Ascending aorta (tissue), 2 donors: ENCODE results near the gene LDHAL6B. TPM values are rescaled to one million over a fixed set of nuclear protein-coding genes. Genes with fewer than 3 reads are reported as not detected.

Experiments used
- DNase-seq, 2 donors: peaks; one replicate each; pipeline ENCODE4 v3.0.0-alpha.2; 2019; ENCODE audit warnings: low spot score in 2 of 2
- H3K27ac ChIP-seq, 2 donors: fragments of 200-600 bp; sonication (generic); one replicate each; pipeline ENCODE4 v1.5.1; 2016 to 2017; ENCODE audit warnings: mild to moderate bottlenecking in 1 of 2
- H3K27me3 ChIP-seq: fragments of 200-600 bp; sonication (generic); one replicate; pipeline ENCODE4 v1.5.1; 2017
- H3K36me3 ChIP-seq, 2 donors: fragments of 200-600 bp; sonication (generic); one replicate each; pipeline ENCODE4 v1.5.1; 2016
- H3K4me1 ChIP-seq, 2 donors: fragments of 200-600 bp; sonication (generic); one replicate each; pipeline ENCODE4 v1.5.1; 2016 to 2017; ENCODE audit warnings: mild to moderate bottlenecking in 1 of 2
- H3K4me3 ChIP-seq, 2 donors: fragments of 200-600 bp; sonication (generic); one replicate each; pipeline ENCODE4 v1.5.1; 2016 to 2017; ENCODE audit warnings: mild to moderate bottlenecking in 1 of 2
- H3K9me3 ChIP-seq, 2 donors: fragments of 200-600 bp; sonication (generic); one replicate each; pipeline ENCODE4 v1.5.1; 2016
- intact Hi-C: fragments of 100-400 bp; cut with DNase I; formaldehyde crosslinking; loops from one replicate; pipeline ENCODE4 v1.15.1; 2023
- total RNA-seq: library from RNA; depleted of rRNA; stranded (reverse); fragments of >200 nt; gene quantifications from one replicate; pipeline ENCODE4 v1.1.0, GENCODE V29; 2016
- TF ChIP-seq, protein P1 (sequence below), 3 experiments: fragments of 200-600 bp in 2 of 3; fragments of 450-650 bp in 1 of 3; sonication (generic) in 2 of 3; IDR thresholded peaks; one replicate each; pipeline ENCODE4 v1.5.1; 2016 to 2019; ENCODE audit warnings: antibody characterized with exemption in 3 of 3, mild to moderate bottlenecking in 1 of 3, moderate library complexity in 1 of 3

Gene LDHAL6B
- total RNA-seq, 1 donor from 2014 or later: not detected

DNA sequence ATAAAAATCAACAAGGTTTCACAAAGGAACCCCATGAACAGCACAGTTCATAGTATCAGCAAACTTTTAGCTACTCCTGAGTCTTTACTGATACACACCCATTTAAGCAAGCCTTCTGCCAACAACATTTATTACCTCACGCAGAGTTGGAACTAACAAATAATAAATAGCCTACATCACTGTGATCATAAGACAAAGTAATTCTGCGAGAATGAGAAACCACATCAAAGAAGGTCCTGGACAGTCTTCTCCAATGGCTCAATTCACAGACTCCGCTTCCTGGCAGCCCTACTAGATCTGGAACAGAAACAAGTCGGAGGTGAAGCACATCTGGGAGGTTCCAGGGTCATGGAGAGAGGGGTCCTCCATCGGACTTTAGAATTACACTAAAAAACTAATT, 37.0 kb downstream of the LDHAL6B start:
- TF ChIP-seq, protein P1, sequence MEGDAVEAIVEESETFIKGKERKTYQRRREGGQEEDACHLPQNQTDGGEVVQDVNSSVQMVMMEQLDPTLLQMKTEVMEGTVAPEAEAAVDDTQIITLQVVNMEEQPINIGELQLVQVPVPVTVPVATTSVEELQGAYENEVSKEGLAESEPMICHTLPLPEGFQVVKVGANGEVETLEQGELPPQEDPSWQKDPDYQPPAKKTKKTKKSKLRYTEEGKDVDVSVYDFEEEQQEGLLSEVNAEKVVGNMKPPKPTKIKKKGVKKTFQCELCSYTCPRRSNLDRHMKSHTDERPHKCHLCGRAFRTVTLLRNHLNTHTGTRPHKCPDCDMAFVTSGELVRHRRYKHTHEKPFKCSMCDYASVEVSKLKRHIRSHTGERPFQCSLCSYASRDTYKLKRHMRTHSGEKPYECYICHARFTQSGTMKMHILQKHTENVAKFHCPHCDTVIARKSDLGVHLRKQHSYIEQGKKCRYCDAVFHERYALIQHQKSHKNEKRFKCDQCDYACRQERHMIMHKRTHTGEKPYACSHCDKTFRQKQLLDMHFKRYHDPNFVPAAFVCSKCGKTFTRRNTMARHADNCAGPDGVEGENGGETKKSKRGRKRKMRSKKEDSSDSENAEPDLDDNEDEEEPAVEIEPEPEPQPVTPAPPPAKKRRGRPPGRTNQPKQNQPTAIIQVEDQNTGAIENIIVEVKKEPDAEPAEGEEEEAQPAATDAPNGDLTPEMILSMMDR (IDR thresholded peaks at IDR 0.05): no peak
- Histone ChIP-seq H3K27me3 (no peaks in the 10 kb centered on the region), H3K4me3 (no peak overlapping the region), H3K27ac (no peak overlapping the region), H3K9me3 (no peaks in the 10 kb centered on the region), H3K36me3 (peaks cover 0 to 19% of the 10 kb centered on the region in 2 donors), H3K4me1 (peaks cover 0 to 11% of the 10 kb centered on the region in 2 donors)
- intact Hi-C loops: no loop called here
- DNase-seq: no peak

DNA sequence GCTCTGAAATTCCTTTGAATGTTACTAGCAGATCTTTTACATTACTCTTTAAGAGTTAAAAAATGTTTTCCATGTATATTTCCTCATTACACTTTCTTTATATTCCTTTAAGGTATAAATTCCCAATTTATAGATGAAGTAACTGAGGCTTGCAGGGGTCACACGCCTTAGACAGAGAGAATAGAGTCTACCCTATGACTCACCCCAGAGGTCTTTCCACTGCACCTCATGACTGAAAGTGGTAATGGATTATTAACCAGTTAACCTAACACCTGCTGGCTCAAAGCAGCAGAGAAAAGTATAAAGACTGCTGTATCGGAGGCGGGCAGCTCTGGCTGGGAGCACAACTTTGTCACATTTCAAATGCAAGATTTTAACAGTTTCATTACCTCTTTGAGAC, 37.7 kb downstream of the LDHAL6B start:
- Histone ChIP-seq H3K27me3 (no peaks in the 10 kb centered on the region), H3K4me1 (peaks cover 0 to 10% of the 10 kb centered on the region in 2 donors), H3K4me3 (no peak overlapping the region), H3K27ac (no peak overlapping the region), H3K9me3 (no peaks in the 10 kb centered on the region), H3K36me3 (peaks cover 0 to 19% of the 10 kb centered on the region in 2 donors)
- TF ChIP-seq, protein P1 (IDR thresholded peaks at IDR 0.05): no peak
- intact Hi-C loops: no loop called here
- no peak for DNase-seq

DNA sequence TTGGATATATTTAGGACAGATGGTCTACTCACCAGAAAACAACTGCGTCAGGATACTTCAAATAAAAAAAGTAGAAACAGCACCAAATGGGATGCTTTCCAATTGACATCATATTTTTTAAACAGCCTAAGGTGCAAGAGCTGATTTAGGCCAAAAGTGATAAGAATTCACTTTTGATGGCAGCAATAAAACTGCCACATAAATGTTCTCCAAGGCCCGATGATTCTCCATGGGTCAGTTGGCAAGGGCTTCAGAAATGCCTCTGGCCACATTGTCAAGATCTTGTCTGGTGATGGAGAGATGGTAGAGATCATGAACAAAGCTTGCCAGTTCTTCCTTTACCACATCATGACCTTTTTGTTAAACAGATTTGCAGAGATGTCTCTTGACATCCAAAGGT, 38.9 kb downstream of the LDHAL6B start:
- Histone ChIP-seq H3K4me1 (no peaks in the 10 kb centered on the region), H3K4me3 (no peak overlapping the region), H3K27me3 (no peaks in the 10 kb centered on the region), H3K9me3 (no peaks in the 10 kb centered on the region), H3K36me3 (peaks cover 0 to 19% of the 10 kb centered on the region in 2 donors), H3K27ac (no peak overlapping the region)
- TF ChIP-seq, protein P1 (IDR thresholded peaks at IDR 0.05): no peak
- intact Hi-C loops: loop anchor here (5.0 kb wide), 2 partner anchors 122 to 247 kb away; no protein-coding TSS in a partner anchor
- DNase-seq: no peak

DNA sequence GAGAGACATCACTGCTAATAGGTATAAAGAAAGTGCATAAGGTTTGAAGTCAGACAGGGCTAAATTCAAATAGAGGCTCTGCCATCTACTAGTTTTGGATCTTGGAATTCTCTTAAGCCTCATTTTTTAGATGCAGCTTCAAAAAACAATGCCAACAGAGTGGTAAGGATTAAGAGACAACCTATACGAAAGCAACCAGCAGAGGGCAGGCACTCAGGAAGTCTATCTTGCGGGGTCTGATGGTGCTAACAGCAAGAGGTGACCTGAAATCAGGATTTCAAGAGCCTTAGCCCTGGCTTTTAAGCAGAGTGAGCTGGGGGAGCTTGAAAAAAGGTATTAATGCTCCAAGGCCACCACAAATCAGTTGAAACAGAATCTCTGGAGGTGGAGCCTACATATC, 40.7 kb downstream of the LDHAL6B start:
- no peak overlapping the region for H3K27ac ChIP-seq
- TF ChIP-seq, protein P1 (IDR thresholded peaks at IDR 0.05): peak; percentile 41 to 45 (median 45)

GRCh38 chr15:59249816-59250215, 43.2 kb downstream of the LDHAL6B start:
- H3K4me3 ChIP-seq: no peak overlapping the region
- intact Hi-C loops: loop anchor here (5.0 kb wide), 2 partner anchors 117 to 242 kb away; no protein-coding TSS in a partner anchor
- H3K36me3 ChIP-seq: peaks cover 8 to 17% of the 10 kb centered on the region in 2 donors
- peak overlapping the region in 1 of 2 donors; percentile 33 for H3K27ac ChIP-seq
- H3K4me1 ChIP-seq: no peaks in the 10 kb centered on the region
- H3K9me3 ChIP-seq: no peaks in the 10 kb centered on the region
- H3K27me3 ChIP-seq: no peaks in the 10 kb centered on the region
- TF ChIP-seq, protein P1 (IDR thresholded peaks at IDR 0.05): no peak
- DNase-seq: no peak

More for the DNA sequence above, 40.7 kb downstream of the LDHAL6B start:
- intact Hi-C loops: loop anchor here (5.0 kb wide), 2 partner anchors 120 to 245 kb away; no protein-coding TSS in a partner anchor
- peaks cover 0 to 19% of the 10 kb centered on the region in 2 donors for H3K36me3 ChIP-seq
- no peak overlapping the region for H3K4me3 ChIP-seq
- peak in 1 of 2 donors; percentile 75 for DNase-seq
- no peaks in the 10 kb centered on the region for H3K9me3 ChIP-seq
- H3K27me3 ChIP-seq: no peaks in the 10 kb centered on the region
- H3K4me1 ChIP-seq: no peaks in the 10 kb centered on the region

GRCh38 chr15:59250249-59250648, 43.6 kb downstream of the LDHAL6B start:
- Histone ChIP-seq H3K27ac (no peak overlapping the region), H3K4me3 (no peak overlapping the region), H3K4me1 (no peaks in the 10 kb centered on the region), H3K27me3 (no peaks in the 10 kb centered on the region), H3K9me3 (no peaks in the 10 kb centered on the region), H3K36me3 (peaks cover 8 to 21% of the 10 kb centered on the region in 2 donors)
- DNase-seq: no peak
- TF ChIP-seq, protein P1 (IDR thresholded peaks at IDR 0.05): no peak
- intact Hi-C loops: no loop called here
